Right forelimb (tissue), 1 donor: Measurements from ENCODE around the gene PLCH2.
A peak's percentile ranks its signal among the peaks of the same experiment; 100 is the strongest.

Experiments used
- DNase-seq: peaks from one replicate; pipeline ENCODE4 v3.0.0-alpha.2; 2018

The PLCH2 gene

DNA sequence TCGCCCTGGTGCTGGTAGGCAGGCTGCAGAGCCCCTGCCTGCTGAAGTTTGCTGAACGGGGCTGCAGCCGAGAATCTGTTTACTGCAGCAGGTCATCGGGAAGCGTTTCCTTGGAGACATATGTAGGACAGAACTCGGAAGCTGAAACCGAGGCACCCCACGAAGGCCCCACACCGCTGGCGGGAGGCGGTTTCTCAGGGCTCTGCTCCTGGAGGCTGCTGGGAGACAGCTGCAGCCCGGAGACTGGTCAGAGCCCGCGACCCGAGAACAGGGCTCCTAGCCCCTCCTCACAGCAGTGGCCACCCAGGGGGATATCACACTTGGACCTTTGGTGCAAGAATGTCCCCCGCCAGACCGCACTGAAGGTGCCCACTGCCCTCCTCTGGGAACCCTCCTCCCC is 12.7 kb upstream of the PLCH2 start:
- no peak for DNase-seq

GRCh38 chr1:2465371-2466269 is 10.5 kb upstream of the PLCH2 start:
- DNase-seq: no peak

- DNase-seq: no peak
These were observed 9.8 kb upstream of the PLCH2 start for GRCh38 chr1:2466270-2466665.

GRCh38 chr1:2466958-2467554 is 9.0 kb upstream of the PLCH2 start:
- DNase-seq: no peak

DNA sequence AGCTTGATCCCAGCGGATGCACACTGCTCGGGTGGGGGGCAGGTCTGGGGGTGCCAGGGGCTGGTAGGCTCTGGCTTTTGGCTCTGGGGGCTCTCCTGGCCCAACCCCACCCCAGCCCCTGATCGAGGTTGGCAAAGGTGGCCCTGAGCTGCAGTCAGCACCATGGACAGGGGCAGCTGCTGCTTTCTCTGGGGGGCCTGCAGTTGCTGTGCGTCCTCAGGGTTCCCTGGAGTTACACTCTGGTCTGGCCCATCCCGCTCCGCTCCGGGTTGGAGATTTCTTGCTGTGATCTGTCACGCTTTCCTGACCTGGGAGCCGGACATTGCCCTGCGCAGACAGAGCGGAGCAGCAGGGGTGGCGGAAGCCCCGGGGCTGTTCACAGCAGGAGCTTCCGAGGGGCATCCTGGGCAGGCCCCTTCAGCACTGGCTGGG is 8.0 kb upstream of the PLCH2 start:
- peak; percentile 74 for DNase-seq

DNA sequence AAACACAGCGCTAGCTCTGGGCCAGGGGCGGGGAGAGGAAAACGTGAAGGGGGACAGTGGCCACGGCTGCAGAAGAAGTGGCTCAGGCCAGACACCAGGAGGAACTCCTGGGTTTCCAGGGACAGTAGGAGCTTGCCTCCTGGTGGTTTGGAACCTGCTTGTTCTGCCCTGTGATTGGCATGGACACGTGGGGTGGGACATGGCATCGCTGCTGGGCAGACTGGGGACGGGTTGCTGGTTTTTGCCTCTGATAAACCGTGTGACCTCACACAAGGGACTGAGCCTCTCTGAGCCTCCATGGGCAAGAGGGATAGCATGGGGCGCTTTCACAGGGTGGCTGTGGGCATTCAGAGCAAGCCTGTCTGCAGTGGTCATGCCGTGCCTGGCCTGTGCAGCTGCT is 7.5 kb upstream of the PLCH2 start:
- DNase-seq: no peak

GRCh38 chr1:2469103-2469940 is 6.8 kb upstream of the PLCH2 start:
- DNase-seq: no peak

DNA sequence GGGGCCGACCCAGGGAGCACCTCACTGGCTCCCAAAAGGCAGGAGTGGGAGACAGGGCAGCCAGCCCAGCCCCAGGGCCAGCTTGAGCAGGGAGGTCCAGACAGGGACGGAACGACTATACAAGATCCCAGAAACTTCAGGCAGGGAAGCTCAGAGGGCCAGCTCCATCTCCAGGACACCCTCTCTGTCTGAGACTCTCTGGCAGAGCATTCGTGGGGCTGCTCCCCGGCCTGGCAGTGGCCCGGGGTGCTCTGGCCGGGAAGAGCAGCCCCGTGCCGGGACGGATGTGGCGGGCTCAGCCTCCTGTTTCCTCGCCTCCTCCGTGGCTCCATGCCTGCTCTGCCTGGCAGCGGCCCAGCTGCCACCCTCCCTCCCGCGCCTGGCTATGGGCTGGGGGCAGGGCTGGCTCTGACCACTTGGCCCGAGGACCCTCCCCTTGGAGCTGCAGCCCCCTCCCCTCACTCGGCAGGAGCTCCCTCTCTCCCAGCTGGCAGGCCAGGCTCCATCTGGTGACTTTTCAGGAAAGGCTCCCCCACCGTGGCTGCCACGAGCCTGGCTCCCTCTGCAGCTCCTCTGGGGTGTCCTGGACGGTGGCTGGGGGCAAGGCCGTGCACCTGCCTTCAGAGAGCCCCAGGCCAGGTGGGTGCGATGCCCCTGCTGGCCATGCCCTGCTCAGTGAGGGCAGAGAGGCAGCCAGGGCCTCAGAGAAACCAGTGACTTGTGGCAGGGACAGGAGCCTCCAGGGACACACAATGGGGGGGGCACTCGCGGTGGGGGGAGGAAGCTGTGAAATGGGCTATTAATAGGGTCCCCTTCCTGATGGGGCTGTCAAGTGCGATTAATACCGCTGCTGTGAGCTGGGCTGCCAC is 5.6 kb upstream of the PLCH2 start:
- DNase-seq: no peak

GRCh38 chr1:2471159-2471471 is 5.0 kb upstream of the PLCH2 start:
- DNase-seq: no peak

GRCh38 chr1:2471587-2472001 is 4.5 kb upstream of the PLCH2 start:
- DNase-seq: no peak

GRCh38 chr1:2472109-2472508 is 4.0 kb upstream of the PLCH2 start:
- no peak for DNase-seq

DNA sequence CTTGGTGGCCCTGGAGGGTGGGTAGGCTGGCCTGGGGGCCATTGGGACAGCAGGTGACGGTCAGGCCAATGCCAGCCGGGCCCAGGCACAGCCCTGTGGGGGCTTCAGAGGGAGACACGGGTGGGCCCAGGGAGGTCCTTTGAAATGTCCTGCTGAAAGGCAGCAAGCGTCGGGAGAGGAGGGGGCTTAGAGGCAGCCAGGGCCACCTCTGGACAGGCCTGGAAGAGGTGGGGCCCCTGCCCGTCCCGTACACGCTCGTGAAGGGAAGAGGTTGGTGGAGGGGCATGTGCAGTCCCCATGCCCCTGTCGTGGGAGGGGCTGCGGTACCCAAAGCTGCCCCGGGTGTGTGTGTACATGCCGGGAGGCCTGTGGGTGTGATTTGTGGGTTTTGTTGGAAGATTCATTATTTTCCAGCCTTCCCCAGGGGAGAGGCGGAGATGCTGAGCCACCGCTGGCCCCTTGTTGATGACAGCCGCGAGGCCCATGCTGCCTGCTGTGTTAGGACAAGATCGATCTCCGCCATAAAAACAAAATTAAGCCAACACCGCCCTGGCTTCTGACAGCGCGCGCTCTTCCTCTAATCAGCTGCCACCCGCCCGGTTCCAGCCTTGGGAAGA is 3.4 kb upstream of the PLCH2 start:
- DNase-seq: no peak

DNA sequence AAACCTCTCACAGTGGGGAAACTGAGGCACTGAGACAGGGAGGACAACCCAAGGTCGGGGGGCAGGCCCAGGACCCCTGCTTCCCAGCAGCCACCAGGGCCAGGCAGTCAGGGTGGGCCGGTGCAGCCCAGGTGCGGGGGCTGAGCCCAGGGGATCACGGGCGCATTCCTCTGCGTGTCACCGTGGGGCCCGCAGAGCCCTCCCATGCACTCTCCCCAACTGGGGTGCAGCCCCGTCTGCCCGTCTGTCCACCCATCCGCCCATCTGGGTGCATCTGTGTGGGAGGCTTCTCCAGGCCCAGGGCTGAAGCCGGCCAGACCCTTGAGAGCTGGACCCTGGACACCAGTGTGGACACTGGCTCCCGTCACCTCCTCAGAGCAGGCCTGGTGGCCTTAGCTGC is 2.9 kb upstream of the PLCH2 start:
- DNase-seq: no peak

DNA sequence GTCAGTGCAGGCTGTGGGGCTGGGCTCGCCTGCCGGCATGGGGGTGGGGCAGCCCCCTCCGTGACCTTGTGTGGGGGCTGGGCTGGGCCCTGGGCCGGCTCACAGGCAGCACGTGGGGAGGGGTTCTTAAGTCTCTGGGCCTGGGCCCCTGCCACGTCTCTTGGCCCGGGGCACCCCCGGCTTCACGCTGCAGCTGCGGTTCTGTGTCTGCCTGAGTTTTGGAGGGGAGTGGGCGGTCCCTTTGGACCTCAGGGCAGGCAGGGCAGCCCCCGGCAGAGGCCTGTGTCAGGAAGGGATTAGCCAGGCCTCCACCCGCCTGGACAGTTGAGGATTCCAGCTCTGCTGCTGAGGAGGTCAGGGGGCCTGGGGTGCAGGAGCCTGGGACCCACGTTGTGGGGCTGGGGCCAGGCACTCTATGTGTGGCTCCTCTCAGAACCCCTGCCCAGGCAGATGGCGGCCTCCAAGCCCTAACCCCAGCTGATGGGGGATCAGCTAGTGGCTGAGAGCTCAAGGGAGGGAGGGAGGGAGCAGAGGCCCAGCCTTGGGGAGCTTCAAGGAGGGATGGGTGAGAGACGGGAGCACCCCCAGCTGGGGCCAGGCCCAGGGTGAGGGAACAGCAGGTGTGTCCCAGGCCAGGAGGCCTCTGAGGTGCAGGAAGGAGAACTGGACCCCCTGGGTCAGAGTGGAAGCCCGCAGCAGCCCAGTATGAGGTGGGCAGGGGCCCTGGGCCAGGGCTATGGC is 1.8 kb upstream of the PLCH2 start:
- DNase-seq: no peak

- DNase-seq: no peak
These were observed 1.1 kb upstream of the PLCH2 start for GRCh38 chr1:2474933-2475371.

DNA sequence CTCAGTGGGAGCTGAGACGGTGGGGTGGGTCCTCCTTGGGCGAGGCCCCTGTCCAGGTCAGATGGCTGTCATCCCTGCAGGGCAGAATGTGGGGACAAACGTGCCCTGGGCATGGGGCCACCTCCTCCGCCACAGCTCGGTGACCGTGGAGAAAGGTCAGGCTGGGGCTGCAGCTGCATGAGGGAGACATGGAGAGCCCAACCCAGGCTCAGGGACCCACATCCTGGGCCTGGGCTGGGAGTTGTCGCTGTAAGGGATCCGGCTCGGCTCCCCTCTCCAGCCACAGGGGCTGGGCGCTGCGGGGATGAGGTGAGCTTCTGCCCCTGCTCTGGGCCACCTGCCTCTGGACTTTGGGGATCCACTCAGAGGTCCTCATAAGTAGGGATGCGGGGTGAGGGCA is 518 bp upstream of the PLCH2 start:
- DNase-seq: no peak

DNA sequence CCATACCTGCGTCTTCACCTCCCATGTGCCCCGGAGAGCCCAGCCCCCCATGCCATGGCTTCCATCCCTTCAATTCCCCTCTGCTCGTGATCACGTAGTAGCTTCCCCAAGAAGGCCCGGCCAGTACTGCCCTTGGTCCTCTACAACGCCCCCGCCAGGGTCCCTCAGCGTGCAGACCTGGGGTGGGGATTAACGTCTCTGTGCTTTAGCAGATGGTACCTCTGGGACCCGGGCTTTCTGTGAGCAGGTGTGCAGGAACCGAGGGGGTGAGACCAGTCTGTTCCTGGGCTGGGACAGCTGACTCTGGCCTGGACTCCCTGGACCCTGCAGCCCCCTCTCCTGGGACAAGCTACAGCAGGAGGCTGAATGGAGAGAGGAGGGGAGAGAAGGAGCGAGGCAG is 1.2 kb downstream of the PLCH2 start:
- no peak for DNase-seq

- no peak for DNase-seq
These were observed 1.9 kb downstream of the PLCH2 start for GRCh38 chr1:2477791-2478499.

DNA sequence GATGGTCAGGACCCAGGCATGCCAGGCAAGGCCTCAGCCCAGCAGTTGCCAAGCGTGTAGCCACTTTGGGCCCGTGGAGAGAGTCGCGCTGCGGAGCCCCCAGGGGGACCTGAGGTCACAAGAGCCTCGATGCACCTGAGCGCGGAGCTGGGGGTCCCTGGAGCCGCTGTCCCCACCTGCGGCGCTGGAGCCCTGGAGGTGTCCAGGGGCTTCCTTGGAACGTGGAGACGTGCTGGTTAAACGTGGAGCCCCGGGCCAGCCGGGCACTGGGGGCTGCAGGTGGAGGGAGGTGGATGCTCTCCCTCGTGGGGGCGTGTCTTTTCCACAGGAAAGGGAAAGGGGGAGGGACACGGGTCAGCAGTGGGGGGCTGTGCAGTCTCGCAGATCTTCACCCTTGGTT is 3.1 kb downstream of the PLCH2 start:
- no peak for DNase-seq

GRCh38 chr1:2479618-2480017 is 3.5 kb downstream of the PLCH2 start:
- DNase-seq: no peak
